Activated CD4-positive, alpha-beta T cell treated with anti-CD3 and anti-CD28 coated beads, Interleukin-2, Interleukin-4, amounts not matched to agents 100 ng/mL and 50 ng/mL, durations not matched to agents 16 hours and 8 hours (primary cell): ENCODE measurements around the gene ZNF280A.

Experiments used
- DNase-seq: peaks from one replicate; pipeline ENCODE4 v3.0.0-alpha.2; 2020; ENCODE audit warnings: low spot score

Gene ZNF280A

GRCh38 chr22:22520020-22520656 is at the start of gene ZNF280A:
Gene ZNF280A, minus strand, starts transcription at chr22:22520270. Its CDS starts 4,640 bp downstream, at chr22:22515630.
- no peak for DNase-seq

GRCh38 chr22:22569218-22569617 is 49.1 kb upstream of the ZNF280A start:
- DNase-seq: no peak

DNA sequence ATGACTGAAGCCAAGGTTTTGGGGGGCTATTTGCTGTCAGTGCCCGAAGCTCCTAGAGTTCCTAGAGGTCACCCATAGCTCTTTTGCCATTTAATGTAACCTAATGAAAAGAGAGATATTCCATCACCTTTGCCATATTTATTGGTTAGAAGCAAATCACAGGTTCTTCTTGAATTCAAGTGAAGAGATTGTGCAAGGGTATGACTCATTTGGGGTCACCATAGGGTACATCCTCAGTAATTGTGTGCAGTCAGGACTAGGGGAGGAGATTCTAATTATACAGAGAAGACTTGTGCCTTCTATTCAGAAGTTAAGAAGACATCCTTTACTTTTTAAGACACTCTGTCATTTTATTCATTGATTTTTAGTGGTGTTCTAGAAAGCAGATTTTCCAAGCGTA is 45.9 kb upstream of the ZNF280A start:
- DNase-seq: no peak

DNA sequence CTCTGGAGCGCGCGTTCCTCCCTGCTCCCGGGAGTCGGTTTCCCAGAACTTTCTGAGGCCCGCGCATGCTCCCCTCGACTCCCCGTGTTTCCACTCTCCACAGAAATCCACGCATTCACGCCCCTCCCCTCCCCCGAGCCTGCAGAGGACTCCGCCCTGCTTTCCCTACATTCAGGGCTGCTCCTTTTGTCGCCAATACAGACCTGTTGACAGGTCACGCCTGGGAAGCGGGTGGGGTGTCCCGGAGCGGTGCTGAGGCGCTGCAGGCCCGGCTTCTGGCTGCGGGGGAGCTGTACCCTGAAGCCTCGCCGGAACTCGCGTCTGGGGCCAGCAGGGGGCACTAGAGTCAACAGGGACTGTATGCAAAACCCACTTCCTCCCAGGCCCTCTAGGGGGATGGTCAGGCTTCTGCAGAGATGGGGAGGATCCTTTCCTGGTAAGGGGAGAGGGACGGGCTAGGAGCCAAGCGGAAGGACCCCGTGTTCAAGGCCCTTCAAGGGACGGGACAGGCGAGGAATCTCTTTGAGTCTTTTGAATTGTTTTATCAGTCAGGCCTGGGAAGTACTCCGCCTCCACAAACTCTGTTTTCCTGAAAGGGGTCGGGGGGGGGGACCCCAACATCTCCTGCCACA is 39.0 kb upstream of the ZNF280A start, which contains the start of gene PRAME:
TSS of gene PRAME (minus strand) at position 294 of the 632 bp plus-strand sequence. CDS start 2,433 bp downstream, outside the sequence.
- DNase-seq: peak; percentile 86

GRCh38 chr22:22558071-22558971 is 38.3 kb upstream of the ZNF280A start:
- no peak for DNase-seq

DNA sequence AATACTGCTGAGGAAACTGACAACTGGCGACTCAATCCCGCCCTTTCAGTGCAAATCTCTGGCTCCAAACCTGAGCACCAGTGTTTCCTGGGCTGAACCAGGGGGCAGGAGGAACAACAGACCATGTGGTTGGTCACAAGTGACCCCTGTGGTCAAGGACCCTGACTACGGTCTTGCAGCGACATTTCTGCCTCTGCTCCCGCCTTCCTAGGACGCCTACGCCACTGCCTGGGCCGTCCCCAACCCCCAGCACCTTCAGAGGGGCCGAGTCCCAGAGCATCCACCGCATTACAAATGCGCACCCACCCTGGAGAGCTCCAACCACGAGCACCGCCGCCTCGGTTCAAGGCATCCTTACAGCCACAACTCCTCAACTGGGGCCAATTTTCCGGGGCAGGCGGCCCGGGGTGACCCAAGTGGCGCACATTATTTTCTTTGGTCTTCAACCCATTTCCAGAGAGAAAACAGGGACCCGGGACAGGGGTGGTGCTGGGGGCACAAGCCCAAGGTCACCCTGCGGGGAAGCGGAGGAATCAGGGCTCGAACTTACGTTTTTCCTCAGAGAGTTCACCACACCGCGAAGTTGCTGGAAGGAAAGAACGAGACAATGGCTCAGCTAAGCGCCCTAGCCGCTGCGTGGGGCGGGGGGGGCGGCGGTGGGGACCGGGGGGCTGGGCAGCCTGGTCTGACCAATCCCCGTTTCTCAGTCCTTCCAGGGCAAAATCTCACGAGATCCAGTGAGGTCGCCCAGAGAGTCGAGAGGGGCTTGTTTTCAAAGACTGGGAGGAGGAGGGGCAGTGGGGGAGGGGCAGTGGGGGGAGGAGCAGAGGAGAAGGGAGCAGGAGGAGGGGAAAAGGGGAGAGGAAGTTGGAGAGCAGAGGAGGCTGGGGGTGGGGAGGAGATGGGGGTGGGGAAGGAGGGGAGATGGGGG is 37.2 kb upstream of the ZNF280A start:
- DNase-seq: no peak

GRCh38 chr22:22556578-22556977 is 36.5 kb upstream of the ZNF280A start:
- no peak for DNase-seq

- DNase-seq: no peak
Measured at GRCh38 chr22:22555596-22555995, 35.5 kb upstream of the ZNF280A start.

DNA sequence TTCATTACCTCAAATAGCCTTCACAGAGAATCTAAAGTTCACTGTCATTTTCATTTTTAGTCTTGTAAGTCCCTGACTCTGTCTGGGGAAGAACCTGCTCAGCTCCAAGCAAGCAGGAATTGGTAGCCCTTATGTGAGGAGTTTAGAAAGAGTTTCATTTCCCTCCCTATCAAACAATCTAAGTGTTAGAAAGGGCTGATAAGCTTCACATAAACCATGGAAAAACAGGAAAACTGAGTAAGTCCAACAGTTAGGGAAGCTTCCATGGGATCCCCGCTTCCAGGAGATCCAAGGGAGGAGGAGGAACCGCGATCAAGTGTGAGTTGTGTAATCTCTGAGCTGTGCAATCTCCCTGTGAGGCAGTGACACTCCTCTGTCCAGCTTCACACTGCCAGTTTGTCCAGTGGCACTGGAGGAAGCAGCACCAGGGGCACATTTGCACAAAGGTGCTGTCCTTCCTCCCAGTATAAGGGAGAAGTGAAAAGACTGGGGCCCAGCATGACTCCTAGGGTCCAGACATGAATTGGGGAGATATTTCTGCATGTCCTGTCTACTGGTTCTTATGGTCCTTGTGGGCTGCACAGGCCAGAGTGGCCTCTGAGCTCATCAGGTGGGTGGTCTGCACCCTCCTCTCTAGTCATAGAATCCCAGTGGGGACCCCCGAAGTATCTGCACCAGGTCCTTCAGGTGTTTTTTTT is 34.7 kb upstream of the ZNF280A start:
- no peak for DNase-seq

GRCh38 chr22:22553735-22554586 is 33.9 kb upstream of the ZNF280A start:
- DNase-seq: no peak

GRCh38 chr22:22553141-22553540 is 33.1 kb upstream of the ZNF280A start:
- DNase-seq: no peak

GRCh38 chr22:22552630-22553029 is 32.6 kb upstream of the ZNF280A start:
- DNase-seq: no peak

- no peak for DNase-seq
Measured at GRCh38 chr22:22550789-22551434, 30.8 kb upstream of the ZNF280A start.

GRCh38 chr22:22548910-22549309 is 28.8 kb upstream of the ZNF280A start:
- no peak for DNase-seq

GRCh38 chr22:22548317-22548716 is 28.2 kb upstream of the ZNF280A start:
- no peak for DNase-seq

DNA sequence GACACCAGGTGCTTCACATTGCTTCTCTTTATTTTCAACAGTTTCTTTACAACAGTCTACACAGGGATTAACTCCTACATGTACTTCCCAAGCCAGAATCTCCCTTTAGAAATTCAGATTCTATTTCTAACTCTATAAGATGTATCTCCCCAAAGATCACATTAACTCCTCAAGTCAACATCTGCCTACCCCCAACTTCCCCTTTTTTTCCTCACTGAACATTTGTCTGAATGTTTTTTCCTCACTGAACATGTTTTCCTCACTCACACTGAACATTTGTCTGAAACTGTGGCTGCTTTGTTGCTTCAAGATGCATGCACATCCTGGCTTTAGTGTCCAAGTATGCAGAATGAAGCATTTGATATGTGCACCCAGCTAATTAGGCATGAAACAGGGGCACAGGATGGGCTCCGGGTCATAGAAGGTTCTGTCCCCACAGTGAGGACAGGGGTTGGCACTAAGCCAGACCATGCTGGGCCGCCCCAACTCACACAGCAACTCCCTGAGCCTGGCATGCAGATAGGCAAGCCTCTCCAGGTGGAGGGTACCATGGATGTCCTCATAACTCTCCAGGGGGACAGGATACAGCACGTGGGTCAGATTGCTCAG is 27.7 kb upstream of the ZNF280A start:
- DNase-seq: no peak

GRCh38 chr22:22547226-22547625 is 27.2 kb upstream of the ZNF280A start:
- no peak for DNase-seq

DNA sequence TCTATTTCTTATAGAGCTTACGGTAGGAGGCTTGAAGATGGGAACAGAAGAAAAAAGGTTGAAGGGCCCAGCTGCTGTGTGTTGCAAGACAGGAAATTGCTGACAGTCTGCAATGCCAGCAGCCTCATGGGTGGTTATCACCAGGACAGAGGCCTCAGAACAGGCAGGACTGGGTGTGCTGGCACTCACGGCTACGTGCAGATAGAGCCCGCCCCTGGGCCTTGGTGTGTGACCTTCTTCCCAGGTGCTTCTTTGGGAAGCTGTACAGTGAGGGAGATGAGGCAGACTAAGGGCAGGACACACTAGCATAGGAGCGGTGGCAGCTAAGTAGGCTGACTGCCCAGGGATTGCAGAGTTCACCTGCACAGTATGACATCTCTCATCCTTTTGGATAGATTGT is 26.4 kb upstream of the ZNF280A start:
- no peak for DNase-seq

GRCh38 chr22:22545084-22545483 is 25.0 kb upstream of the ZNF280A start:
- no peak for DNase-seq
